Endothelial cell (in vitro differentiated cells): Measurements from ENCODE around the gene GPR42. TPM values are rescaled to one million over a fixed set of nuclear protein-coding genes. Genes with fewer than 3 reads are reported as not detected.

Experiments used
- DNase-seq: peaks from one replicate; pipeline ENCODE4 v3.0.0; 2021; ENCODE audit warnings: low spot score
- H3K27ac Mint-ChIP-seq: one replicate; pipeline ENCODE4 v1.8.0; 2021; ENCODE audit warnings: mixed read lengths, inconsistent platforms; ENCODE audit not compliant: unreplicated experiment
- H3K27me3 Mint-ChIP-seq: one replicate; pipeline ENCODE4 v1.8.0; 2021; ENCODE audit warnings: mild to moderate bottlenecking, moderate library complexity, mixed read lengths, inconsistent platforms; ENCODE audit not compliant: unreplicated experiment
- H3K36me3 Mint-ChIP-seq: one replicate; pipeline ENCODE4 v1.8.0; 2021; ENCODE audit warnings: mild to moderate bottlenecking, low read depth, mixed read lengths, inconsistent platforms; ENCODE audit not compliant: unreplicated experiment
- H3K4me1 Mint-ChIP-seq: one replicate; pipeline ENCODE4 v1.8.0; 2021; ENCODE audit warnings: mild to moderate bottlenecking, mixed read lengths, inconsistent platforms; ENCODE audit not compliant: unreplicated experiment
- H3K4me3 Mint-ChIP-seq: one replicate; pipeline ENCODE4 v1.8.0; 2021; ENCODE audit warnings: mild to moderate bottlenecking, mixed read lengths, inconsistent platforms; ENCODE audit not compliant: unreplicated experiment
- H3K9me3 Mint-ChIP-seq: one replicate; pipeline ENCODE4 v1.8.0; 2021; ENCODE audit warnings: mixed read lengths, inconsistent platforms; ENCODE audit not compliant: unreplicated experiment
- total RNA-seq: library from RNA; stranded (reverse); fragmentation: NEBNext Ultra II Directional; extraction: Animal tissue kit (Norgen Biotek cat#: 25700); gene quantifications from one replicate; pipeline ENCODE4 v1.2.1, GENCODE V29; 2021; ENCODE audit not compliant: unreplicated experiment
- TF ChIP-seq, protein P1 (sequence below): fragments of 200-600 bp; sonication (generic); IDR thresholded peaks from one replicate; pipeline ENCODE4 v1.5.0; 2021; ENCODE audit warnings: antibody characterized with exemption; ENCODE audit not compliant: unreplicated experiment

The GPR42 gene
- total RNA-seq, 1 donor from 2014 or later: not detected

DNA sequence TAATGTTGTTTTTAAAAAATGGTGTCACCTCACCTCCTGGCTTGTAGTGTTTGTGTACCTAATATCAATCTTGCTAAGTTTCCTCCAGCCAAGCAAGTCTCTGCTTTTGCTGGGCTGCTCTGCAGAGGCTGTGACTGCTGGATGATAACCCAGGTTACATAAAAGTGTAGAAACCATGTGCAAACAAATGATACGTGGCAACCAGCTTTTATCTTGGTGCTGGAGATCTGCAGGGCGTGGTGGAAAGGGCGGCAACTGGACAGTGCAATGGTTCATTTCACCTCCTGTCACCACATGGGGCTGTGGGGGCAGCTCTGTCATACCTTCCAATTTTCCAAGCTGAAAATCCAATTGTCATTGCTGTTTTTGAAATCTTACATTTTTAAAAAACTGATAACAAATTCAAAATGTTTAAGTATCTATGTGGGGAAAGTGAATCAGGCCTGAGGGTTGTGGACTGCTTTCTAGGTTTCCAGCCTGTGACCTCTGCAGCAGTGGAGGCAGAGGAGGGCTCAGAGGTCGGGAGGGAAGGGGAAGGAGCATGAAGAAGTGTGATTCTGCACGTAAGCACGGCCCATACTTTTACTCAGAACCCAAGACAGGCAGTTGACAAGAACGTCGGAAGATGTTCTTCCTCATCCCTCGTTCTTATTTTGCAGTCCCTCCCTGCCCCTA lies 9.7 kb downstream of the GPR42 start:
- H3K9me3 Mint-ChIP-seq: no peaks in the 10 kb centered on the region
- no peak overlapping the region for H3K4me3 Mint-ChIP-seq
- H3K36me3 Mint-ChIP-seq: no peaks in the 10 kb centered on the region
- no peak overlapping the region for H3K27ac Mint-ChIP-seq
- no peaks in the 10 kb centered on the region for H3K4me1 Mint-ChIP-seq
- peaks cover 4% of the 10 kb centered on the region for H3K27me3 Mint-ChIP-seq
- no peak for DNase-seq
- TF ChIP-seq, protein P1, sequence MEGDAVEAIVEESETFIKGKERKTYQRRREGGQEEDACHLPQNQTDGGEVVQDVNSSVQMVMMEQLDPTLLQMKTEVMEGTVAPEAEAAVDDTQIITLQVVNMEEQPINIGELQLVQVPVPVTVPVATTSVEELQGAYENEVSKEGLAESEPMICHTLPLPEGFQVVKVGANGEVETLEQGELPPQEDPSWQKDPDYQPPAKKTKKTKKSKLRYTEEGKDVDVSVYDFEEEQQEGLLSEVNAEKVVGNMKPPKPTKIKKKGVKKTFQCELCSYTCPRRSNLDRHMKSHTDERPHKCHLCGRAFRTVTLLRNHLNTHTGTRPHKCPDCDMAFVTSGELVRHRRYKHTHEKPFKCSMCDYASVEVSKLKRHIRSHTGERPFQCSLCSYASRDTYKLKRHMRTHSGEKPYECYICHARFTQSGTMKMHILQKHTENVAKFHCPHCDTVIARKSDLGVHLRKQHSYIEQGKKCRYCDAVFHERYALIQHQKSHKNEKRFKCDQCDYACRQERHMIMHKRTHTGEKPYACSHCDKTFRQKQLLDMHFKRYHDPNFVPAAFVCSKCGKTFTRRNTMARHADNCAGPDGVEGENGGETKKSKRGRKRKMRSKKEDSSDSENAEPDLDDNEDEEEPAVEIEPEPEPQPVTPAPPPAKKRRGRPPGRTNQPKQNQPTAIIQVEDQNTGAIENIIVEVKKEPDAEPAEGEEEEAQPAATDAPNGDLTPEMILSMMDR: no peak

DNA sequence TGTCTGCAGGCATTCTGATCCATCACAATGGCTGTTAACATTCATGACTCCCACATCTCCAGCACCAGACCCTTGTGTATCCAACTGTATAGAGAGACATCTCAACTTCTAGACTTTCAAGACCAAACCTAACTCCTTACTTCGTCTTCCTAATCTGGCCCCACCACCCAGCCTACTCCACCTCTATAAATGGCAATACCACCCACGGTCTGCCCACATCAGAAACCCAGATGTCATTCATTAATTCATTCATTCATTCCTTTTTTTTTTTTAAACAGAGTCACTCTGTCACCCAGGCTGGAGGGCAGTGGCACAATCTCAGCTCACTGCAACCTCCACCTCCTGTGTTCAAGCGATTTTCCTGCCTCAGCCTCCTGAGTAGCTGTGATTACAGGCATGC lies 10.4 kb downstream of the GPR42 start:
- TF ChIP-seq, protein P1: no peak
- H3K36me3 Mint-ChIP-seq: peaks cover under 1% of the 10 kb centered on the region
- no peaks in the 10 kb centered on the region for H3K4me1 Mint-ChIP-seq
- DNase-seq: no peak
- no peak overlapping the region for H3K27ac Mint-ChIP-seq
- peaks cover under 1% of the 10 kb centered on the region for H3K9me3 Mint-ChIP-seq
- peaks cover 2% of the 10 kb centered on the region for H3K27me3 Mint-ChIP-seq
- H3K4me3 Mint-ChIP-seq: no peak overlapping the region

DNA sequence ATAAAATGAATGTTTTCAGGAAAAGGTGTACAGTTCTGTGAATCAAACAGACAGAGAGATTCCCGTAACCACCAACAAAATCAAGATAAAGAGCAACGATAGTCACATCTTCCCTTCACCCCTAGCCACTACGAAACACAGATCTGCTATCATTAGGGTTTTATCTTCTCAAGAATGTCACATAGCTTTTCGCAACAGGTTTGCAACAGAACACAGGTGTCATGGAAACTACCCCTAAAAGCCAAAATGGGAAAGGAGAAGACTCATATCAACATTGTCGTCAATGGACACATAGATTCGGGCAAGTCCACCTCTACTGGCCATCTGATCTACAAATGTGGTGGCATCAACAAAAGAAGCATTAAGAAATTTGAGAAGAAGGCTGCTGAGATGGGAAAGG lies 11.1 kb downstream of the GPR42 start:
- H3K27ac Mint-ChIP-seq: no peak overlapping the region
- no peak for DNase-seq
- peaks cover 2% of the 10 kb centered on the region for H3K27me3 Mint-ChIP-seq
- TF ChIP-seq, protein P1: no peak
- peaks cover 5% of the 10 kb centered on the region for H3K9me3 Mint-ChIP-seq
- no peak overlapping the region for H3K4me3 Mint-ChIP-seq
- no peaks in the 10 kb centered on the region for H3K4me1 Mint-ChIP-seq
- H3K36me3 Mint-ChIP-seq: peaks cover 5% of the 10 kb centered on the region

DNA sequence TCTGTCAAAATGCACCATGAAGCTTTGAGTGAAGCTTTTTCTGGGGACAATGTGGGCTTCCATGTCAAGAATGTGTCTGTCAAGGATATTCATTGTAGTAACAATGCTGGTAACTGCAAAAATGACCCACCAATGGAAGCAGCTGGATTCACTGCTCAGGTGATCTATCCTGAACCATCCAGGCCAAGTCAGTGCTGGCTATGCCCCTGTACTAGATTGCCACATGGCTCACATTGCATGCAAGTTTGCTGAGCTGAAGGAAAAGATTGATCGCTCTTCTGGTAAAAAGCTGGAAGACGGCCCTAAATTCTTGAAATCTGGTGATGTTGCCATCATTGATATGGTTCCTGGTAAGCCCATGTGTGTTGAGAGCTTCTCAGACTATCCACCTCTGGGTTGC lies 12.7 kb downstream of the GPR42 start:
- Mint-ChIP-seq H3K4me3 (no peak overlapping the region), H3K27ac (no peak overlapping the region), H3K9me3 (peaks cover 5% of the 10 kb centered on the region), H3K4me1 (no peaks in the 10 kb centered on the region), H3K27me3 (no peaks in the 10 kb centered on the region), H3K36me3 (peaks cover 5% of the 10 kb centered on the region)
- TF ChIP-seq, protein P1: no peak
- DNase-seq: no peak

DNA sequence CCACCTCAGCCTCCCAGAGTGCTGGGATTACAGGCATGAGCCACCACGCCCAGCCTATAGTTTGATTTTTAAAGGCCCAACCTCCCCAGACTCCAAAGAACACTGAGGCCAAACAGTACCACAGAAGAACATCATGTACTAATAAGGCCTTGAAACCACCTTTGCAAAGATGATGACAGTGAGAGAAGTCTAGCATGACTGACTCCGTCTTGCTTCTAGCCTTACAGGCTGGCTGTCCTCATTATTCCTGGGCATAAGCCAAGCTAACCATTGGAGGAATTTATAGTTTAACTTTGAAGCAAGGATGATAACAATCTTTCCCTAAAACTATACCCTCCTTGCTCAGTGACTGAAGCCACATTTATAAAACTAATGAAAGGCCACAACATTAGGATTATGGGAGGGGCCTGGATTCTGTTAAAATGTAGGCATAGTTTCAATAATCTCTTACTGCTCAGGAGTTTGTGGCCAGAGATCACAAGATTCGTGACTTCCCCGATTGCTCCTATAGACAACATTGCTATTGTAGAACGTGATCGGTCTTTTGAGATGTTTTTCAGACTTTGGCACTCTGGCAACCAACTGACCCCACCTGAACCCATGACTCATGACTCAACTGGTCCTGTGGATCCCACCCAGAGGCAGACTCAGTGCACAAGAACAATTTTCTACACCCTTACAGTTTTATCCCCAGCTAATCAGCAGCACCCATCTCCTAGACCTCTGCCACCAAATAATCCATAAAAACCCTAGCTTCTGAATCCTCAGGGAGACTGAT lies 17.6 kb downstream of the GPR42 start:
- Mint-ChIP-seq H3K9me3 (peaks cover 5% of the 10 kb centered on the region), H3K27me3 (peaks cover 3% of the 10 kb centered on the region), H3K4me3 (no peak overlapping the region), H3K4me1 (peaks cover 4% of the 10 kb centered on the region), H3K27ac (no peak overlapping the region), H3K36me3 (peaks cover 5% of the 10 kb centered on the region)
- DNase-seq: no peak
- TF ChIP-seq, protein P1: no peak
